Spleen (tissue), 7 donors: ENCODE data around the gene UQCRQ.

Experiments
- POLR2AphosphoS5 ChIP-seq, 3 donors: sonication (generic); formaldehyde crosslinking; IDR thresholded peaks; one replicate each; pipeline ENCODE4 v1.5.1; 2017; ENCODE audit warnings: antibody characterized with exemption in 3 of 3
- TF ChIP-seq, protein P1 (sequence below), 11 experiments: fragments of 200-600 bp in 7 of 11; fragments of 450-650 bp in 4 of 11; sonication (generic) in 4 of 11; IDR thresholded peaks in 8 of 11; conservative IDR thresholded peaks in 3 of 11; 1 replicate in 7 of 11; 2 replicates in 4 of 11; pipeline versions ENCODE4 v1.4.0 to v1.8.0; 2016 to 2021; ENCODE audit warnings: antibody characterized with exemption in 11 of 11, inconsistent platforms in 4 of 11, mild to moderate bottlenecking in 1 of 11
- donor health status: DM: no; HTN: no; CAD: no; lungs with moderate emphysema.
- donor health status: DM: no; HTN: no; CAD: no.
- donor health status: DM: no; HTN: no; CAD: no.

GRCh38 chr5:132901730-132902129 is 35.3 kb downstream of the UQCRQ start:
- no peak for TF ChIP-seq POLR2AphosphoS5 (IDR thresholded peaks at IDR 0.05)
- TF ChIP-seq, protein P1, sequence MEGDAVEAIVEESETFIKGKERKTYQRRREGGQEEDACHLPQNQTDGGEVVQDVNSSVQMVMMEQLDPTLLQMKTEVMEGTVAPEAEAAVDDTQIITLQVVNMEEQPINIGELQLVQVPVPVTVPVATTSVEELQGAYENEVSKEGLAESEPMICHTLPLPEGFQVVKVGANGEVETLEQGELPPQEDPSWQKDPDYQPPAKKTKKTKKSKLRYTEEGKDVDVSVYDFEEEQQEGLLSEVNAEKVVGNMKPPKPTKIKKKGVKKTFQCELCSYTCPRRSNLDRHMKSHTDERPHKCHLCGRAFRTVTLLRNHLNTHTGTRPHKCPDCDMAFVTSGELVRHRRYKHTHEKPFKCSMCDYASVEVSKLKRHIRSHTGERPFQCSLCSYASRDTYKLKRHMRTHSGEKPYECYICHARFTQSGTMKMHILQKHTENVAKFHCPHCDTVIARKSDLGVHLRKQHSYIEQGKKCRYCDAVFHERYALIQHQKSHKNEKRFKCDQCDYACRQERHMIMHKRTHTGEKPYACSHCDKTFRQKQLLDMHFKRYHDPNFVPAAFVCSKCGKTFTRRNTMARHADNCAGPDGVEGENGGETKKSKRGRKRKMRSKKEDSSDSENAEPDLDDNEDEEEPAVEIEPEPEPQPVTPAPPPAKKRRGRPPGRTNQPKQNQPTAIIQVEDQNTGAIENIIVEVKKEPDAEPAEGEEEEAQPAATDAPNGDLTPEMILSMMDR (IDR thresholded peaks at IDR 0.05 in 8 of 11, conservative IDR thresholded peaks at IDR 0.05 in 3 of 11), result no peak
